OCI-LY1 (cell line): ENCODE data around the gene LRRC72.

ENCODE experiments used
- CTCF ChIP-seq: fragments of 200-600 bp; sonication (generic), shearing (Covaris generic); IDR thresholded peaks from 2 replicates; pipeline ENCODE4 v1.5.1; 2017; ENCODE audit warnings: mild to moderate bottlenecking, antibody characterized with exemption, low read length, moderate library complexity, mixed read lengths
- EZH2 ChIP-seq: fragments of 200-600 bp; sonication (generic), shearing (Covaris generic); IDR thresholded peaks from 2 replicates; pipeline ENCODE4 v1.8.0; 2017; ENCODE audit warnings: borderline replicate concordance, mixed run types, mild to moderate bottlenecking, antibody characterized with exemption, low read length, moderate library complexity, mixed read lengths

GRCh38 chr7:16494955-16495719 lies 31.5 kb upstream of the LRRC72 start:
- TF ChIP-seq CTCF (no peak), EZH2 (no peak)
